Activated CD4-positive, alpha-beta memory T cell treated with anti-CD3 and anti-CD28 coated beads for 36 hours (primary cell): Measurements from ENCODE around the gene TNFSF13B. TPM values are rescaled to one million over a fixed set of nuclear protein-coding genes. Genes with fewer than 3 reads are reported as not detected.

Experiments
- CTCF ChIA-PET: fragments of 350-600 bp; sonication (Branson Sonifier 250); formaldehyde crosslinking; loops from one replicate; lab custom pipeline; 2021; ENCODE audit warnings: antibody characterized with exemption, inconsistent platforms; lab: Charles Lee
- POLR2A ChIA-PET: fragments of 350-600 bp; sonication (Branson Sonifier 250); formaldehyde crosslinking; loops from one replicate; lab custom pipeline; 2021; ENCODE audit warnings: antibody characterized with exemption; lab: Charles Lee
- DNase-seq: peaks from one replicate; pipeline ENCODE4 v3.0.0-alpha.2; 2020
- H3K27ac Mint-ChIP-seq: one replicate; pipeline ENCODE4 v1.8.0; 2021; ENCODE audit warnings: mixed read lengths
- H3K27me3 Mint-ChIP-seq: one replicate; pipeline ENCODE4 v1.8.0; 2021; ENCODE audit warnings: mixed read lengths
- H3K36me3 Mint-ChIP-seq: one replicate; pipeline ENCODE4 v1.8.0; 2021; ENCODE audit warnings: mixed read lengths
- H3K4me1 Mint-ChIP-seq: one replicate; pipeline ENCODE4 v1.8.0; 2021; ENCODE audit warnings: low read depth, mixed read lengths
- H3K4me3 Mint-ChIP-seq: one replicate; pipeline ENCODE4 v1.8.0; 2021; ENCODE audit warnings: mild to moderate bottlenecking, mixed read lengths
- H3K9me3 Mint-ChIP-seq: one replicate; pipeline ENCODE4 v1.8.0; 2021; ENCODE audit warnings: mixed read lengths
- intact Hi-C: fragments of 100-400 bp; cut with micrococcal nuclease; formaldehyde crosslinking; loops from one replicate; pipeline ENCODE4 v1.15.1; 2023
- total RNA-seq, 2 experiments: library from RNA; stranded (reverse); gene quantifications; one replicate each; pipeline ENCODE4 v1.2.3, GENCODE V29; 2021

TNFSF13B gene
- total RNA-seq, 2 experiments from 2014 or later: 3.1 to 4.3 TPM

DNA sequence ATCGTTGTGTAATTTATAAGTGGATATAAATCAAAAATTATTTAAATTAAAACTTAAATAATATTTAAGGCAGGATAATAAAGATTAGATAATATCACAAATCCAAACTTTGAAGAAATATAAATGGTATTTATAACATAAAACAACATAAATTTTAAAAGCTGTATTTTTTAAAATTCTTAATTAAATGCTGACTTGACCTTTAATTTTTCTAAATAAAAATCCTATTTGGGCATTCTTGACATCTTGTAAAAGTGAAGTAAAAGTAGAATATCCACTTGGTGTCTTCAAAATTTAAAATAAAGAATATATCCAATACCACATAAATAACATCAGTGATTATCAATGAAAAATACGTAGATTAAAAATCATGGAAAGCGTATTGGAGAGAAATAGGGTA is 87.7 kb downstream of the TNFSF13B start:
- no peaks in the 10 kb centered on the region for H3K9me3 Mint-ChIP-seq
- no peaks in the 10 kb centered on the region for H3K36me3 Mint-ChIP-seq
- peaks cover 5% of the 10 kb centered on the region for H3K4me1 Mint-ChIP-seq
- intact Hi-C loops: no loop called here
- H3K27ac Mint-ChIP-seq: no peak overlapping the region
- H3K4me3 Mint-ChIP-seq: no peak overlapping the region
- ChIA-PET CTCF (no interaction called here), POLR2A (no interaction called here)
- no peaks in the 10 kb centered on the region for H3K27me3 Mint-ChIP-seq
- no peak for DNase-seq

Other genes with a start within 250 kb of the TNFSF13B start
- 1 to 10 TPM; 6.6 to 7.2 TPM for gene LIG4, start 54.2 kb upstream of the TNFSF13B start, total RNA-seq
- gene ABHD13, start 51.3 kb upstream of the TNFSF13B start, total RNA-seq: 1 to 10 TPM; 5.1 to 5.2 TPM